GM18499 (cell line): ENCODE data around the gene PRSS2.

ENCODE experiments used
- ATAC-seq: cut with Tn5 transposase; IDR thresholded peaks from one replicate; pipeline ENCODE4 v1.9.1; 2021; ENCODE audit warnings: moderate number of reproducible peaks; ENCODE audit not compliant: insufficient read depth, unreplicated experiment

PRSS2 gene

GRCh38 chr7:142800088-142800487, 29.3 kb downstream of the PRSS2 start:
- no peak for ATAC-seq

- no peak for ATAC-seq
Observed at GRCh38 chr7:142800699-142801260, 30.0 kb downstream of the PRSS2 start.

- no peak for ATAC-seq
Observed at GRCh38 chr7:142801601-142802295, 31.0 kb downstream of the PRSS2 start.

- no peak for ATAC-seq
Observed at GRCh38 chr7:142802301-142802700, 31.5 kb downstream of the PRSS2 start.

GRCh38 chr7:142803901-142804300, 33.1 kb downstream of the PRSS2 start:
- no peak for ATAC-seq

GRCh38 chr7:142804728-142805207, 34.0 kb downstream of the PRSS2 start:
- ATAC-seq, result no peak

GRCh38 chr7:142805350-142806021, 34.7 kb downstream of the PRSS2 start:
- no peak for ATAC-seq

- no peak for ATAC-seq
Observed at GRCh38 chr7:142806022-142806356, 35.2 kb downstream of the PRSS2 start.

GRCh38 chr7:142806957-142807356, 36.2 kb downstream of the PRSS2 start:
- no peak for ATAC-seq

- no peak for ATAC-seq
Observed at GRCh38 chr7:142807855-142808460, 37.2 kb downstream of the PRSS2 start.

GRCh38 chr7:142808461-142808801, 37.7 kb downstream of the PRSS2 start:
- ATAC-seq, result peak; percentile 3

- peak; percentile 83 for ATAC-seq
Observed at GRCh38 chr7:142808802-142809583, 38.2 kb downstream of the PRSS2 start.

GRCh38 chr7:142809671-142810070, 38.9 kb downstream of the PRSS2 start:
- ATAC-seq, result no peak

- no peak for ATAC-seq
Observed at GRCh38 chr7:142811154-142811737, 40.5 kb downstream of the PRSS2 start.

GRCh38 chr7:142812437-142813215, 41.9 kb downstream of the PRSS2 start:
- ATAC-seq, result no peak

GRCh38 chr7:142813226-142813625, 42.5 kb downstream of the PRSS2 start:
- ATAC-seq, result no peak

GRCh38 chr7:142813699-142814098, 42.9 kb downstream of the PRSS2 start:
- ATAC-seq, result no peak

- ATAC-seq, result no peak
Observed at GRCh38 chr7:142814451-142814850, 43.7 kb downstream of the PRSS2 start.

- ATAC-seq, result no peak
Observed at GRCh38 chr7:142815134-142815533, 44.4 kb downstream of the PRSS2 start.
